Activated naive CD8-positive, alpha-beta T cell treated with anti-CD3 and anti-CD28 coated beads, Interleukin-2, amount 50 U/mL, for 24 hours (primary cell): ENCODE measurements around the gene GPHA2.
A peak's percentile ranks its signal among the peaks of the same experiment; 100 is the strongest.

Source experiments
- ATAC-seq: fragments of 150-1000 bp; cut with Tn5 transposase; one replicate; pipeline ENCODE4 v1.10.0; 2021
- DNase-seq: peaks from one replicate; pipeline ENCODE4 v3.0.0; 2021
- H3K27ac Mint-ChIP-seq: one replicate; pipeline ENCODE4 v1.8.0; 2021; ENCODE audit warnings: mild to moderate bottlenecking, mixed read lengths
- H3K27me3 Mint-ChIP-seq: one replicate; pipeline ENCODE4 v1.8.0; 2021; ENCODE audit warnings: mixed read lengths
- H3K36me3 Mint-ChIP-seq: one replicate; pipeline ENCODE4 v1.8.0; 2021; ENCODE audit warnings: low read depth, mixed read lengths
- H3K4me1 Mint-ChIP-seq: one replicate; pipeline ENCODE4 v1.8.0; 2021; ENCODE audit warnings: mixed read lengths
- H3K4me3 Mint-ChIP-seq: one replicate; pipeline ENCODE4 v1.8.0; 2021; ENCODE audit warnings: mild to moderate bottlenecking, moderate library complexity, mixed read lengths
- H3K9me3 Mint-ChIP-seq: one replicate; pipeline ENCODE4 v1.8.0; 2021; ENCODE audit warnings: mixed read lengths

The GPHA2 gene

DNA sequence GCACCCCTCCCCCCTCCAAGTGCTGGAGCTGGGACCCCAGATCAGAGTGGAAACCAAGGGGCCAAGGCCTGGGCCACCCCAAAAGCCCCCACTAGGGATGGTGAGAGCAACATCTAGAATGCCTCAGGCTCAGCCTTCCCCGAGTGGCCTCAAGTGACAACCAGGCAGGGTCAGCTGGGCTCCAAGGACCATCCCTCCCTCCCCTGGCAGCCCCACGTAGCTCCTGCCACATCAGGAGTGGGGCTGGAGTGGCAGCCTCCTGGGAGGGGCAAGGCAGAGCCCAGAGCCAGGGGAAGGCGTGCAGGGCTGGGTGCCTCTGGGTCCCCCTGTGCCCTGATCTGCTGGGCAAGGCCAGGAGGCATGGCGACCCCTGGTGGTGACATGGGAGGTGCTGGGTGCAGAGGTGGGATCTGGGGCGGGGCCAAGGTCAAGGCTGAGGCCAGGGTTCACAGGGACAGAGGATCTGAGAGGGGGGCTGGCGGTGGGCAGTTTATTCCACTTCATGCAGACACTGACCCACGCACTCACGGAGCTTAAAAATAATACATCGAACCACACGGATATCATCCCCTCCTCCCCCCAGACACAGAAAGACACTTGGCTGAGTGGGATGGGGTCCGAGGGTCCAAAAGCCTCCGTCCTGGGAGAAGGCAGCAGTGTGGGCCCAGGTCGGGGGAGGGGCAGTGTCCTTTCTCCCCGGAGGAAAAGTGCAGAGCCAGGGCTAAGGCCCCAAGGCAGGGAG is 41.5 kb downstream of the GPHA2 start:
- Mint-ChIP-seq H3K4me1 (no peaks in the 10 kb centered on the region), H3K27ac (no peak overlapping the region), H3K4me3 (no peak overlapping the region), H3K36me3 (no peaks in the 10 kb centered on the region), H3K9me3 (no peaks in the 10 kb centered on the region), H3K27me3 (no peaks in the 10 kb centered on the region)
- ATAC-seq: peak; percentile 93
- DNase-seq: peak; percentile 98

GRCh38 chr11:64893194-64894069 is 42.3 kb downstream of the GPHA2 start:
- Mint-ChIP-seq H3K27me3 (no peaks in the 10 kb centered on the region), H3K4me3 (no peak overlapping the region), H3K27ac (no peak overlapping the region), H3K36me3 (no peaks in the 10 kb centered on the region), H3K4me1 (peaks cover 2% of the 10 kb centered on the region), H3K9me3 (no peaks in the 10 kb centered on the region)
- ATAC-seq (no peak), DNase-seq (no peak)

DNA sequence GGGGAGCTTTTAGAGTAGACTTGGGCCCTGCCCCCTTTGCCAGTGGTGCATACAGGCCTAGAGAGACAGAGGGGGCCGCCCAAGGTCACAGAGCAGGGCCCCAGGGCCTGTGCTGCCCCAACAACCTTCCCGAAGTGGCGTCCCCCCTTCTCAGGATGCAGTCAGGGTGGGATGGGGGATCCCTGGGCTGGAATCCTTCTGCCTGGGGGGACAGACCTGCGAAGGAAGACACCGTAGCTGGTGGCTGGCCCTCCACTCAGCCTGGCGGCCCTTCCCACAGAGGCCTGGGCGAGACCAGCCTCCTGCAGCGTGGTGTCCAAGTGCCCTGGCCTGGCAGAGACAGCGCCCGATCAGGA is 42.9 kb downstream of the GPHA2 start:
- Mint-ChIP-seq H3K9me3 (no peaks in the 10 kb centered on the region), H3K36me3 (no peaks in the 10 kb centered on the region), H3K27me3 (no peaks in the 10 kb centered on the region), H3K4me3 (no peak overlapping the region), H3K27ac (no peak overlapping the region), H3K4me1 (peaks cover 7% of the 10 kb centered on the region)
- DNase-seq: no peak
- ATAC-seq: no peak

GRCh38 chr11:64892411-64892831 is 43.3 kb downstream of the GPHA2 start:
- no peaks in the 10 kb centered on the region for H3K36me3 Mint-ChIP-seq
- ATAC-seq: no peak
- H3K27me3 Mint-ChIP-seq: no peaks in the 10 kb centered on the region
- no peak overlapping the region for H3K4me3 Mint-ChIP-seq
- no peak for DNase-seq
- H3K9me3 Mint-ChIP-seq: no peaks in the 10 kb centered on the region
- H3K27ac Mint-ChIP-seq: peak overlapping the region; percentile 15
- H3K4me1 Mint-ChIP-seq: peaks cover 10% of the 10 kb centered on the region

GRCh38 chr11:64891880-64892279 is 43.8 kb downstream of the GPHA2 start:
- H3K27me3 Mint-ChIP-seq: no peaks in the 10 kb centered on the region
- DNase-seq (no peak), ATAC-seq (no peak)
- peaks cover 13% of the 10 kb centered on the region for H3K4me1 Mint-ChIP-seq
- H3K27ac Mint-ChIP-seq: peak overlapping the region; percentile 15
- H3K36me3 Mint-ChIP-seq: no peaks in the 10 kb centered on the region
- no peaks in the 10 kb centered on the region for H3K9me3 Mint-ChIP-seq
- H3K4me3 Mint-ChIP-seq: no peak overlapping the region

DNA sequence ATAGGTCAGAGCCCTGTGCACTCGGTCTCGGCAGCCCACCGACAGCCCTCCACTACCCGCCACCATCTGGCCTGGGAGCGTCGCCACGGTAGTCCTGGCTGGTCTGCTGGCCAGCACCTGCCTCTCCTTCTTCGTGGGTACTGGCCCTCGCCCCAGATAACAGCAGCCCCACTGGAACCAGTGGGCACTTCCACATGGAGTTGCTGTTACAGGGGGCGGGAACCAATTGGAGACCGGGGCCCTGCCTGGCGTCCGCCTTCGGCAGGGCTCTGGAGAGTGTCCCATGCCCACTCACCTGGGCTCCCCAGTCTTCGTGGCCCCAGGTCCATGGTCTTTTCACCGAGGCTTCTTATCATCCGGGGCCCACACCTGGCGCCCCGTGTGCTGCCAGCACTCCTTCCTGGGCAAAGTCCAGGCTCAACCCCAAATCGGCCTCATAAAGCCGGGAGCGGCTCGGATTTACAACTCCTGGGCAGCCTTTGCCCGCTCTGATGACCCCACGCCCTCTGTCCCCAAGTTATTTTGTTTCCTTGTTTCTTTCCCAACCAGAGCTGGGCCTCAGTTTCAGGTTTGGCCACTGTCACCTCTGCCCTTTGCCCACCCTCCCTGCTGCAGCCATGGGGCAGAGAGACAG is 44.4 kb downstream of the GPHA2 start:
- Mint-ChIP-seq H3K27ac (no peak overlapping the region), H3K9me3 (no peaks in the 10 kb centered on the region), H3K4me1 (peaks cover 13% of the 10 kb centered on the region), H3K36me3 (no peaks in the 10 kb centered on the region), H3K4me3 (no peak overlapping the region), H3K27me3 (no peaks in the 10 kb centered on the region)
- ATAC-seq: no peak
- DNase-seq: no peak

DNA sequence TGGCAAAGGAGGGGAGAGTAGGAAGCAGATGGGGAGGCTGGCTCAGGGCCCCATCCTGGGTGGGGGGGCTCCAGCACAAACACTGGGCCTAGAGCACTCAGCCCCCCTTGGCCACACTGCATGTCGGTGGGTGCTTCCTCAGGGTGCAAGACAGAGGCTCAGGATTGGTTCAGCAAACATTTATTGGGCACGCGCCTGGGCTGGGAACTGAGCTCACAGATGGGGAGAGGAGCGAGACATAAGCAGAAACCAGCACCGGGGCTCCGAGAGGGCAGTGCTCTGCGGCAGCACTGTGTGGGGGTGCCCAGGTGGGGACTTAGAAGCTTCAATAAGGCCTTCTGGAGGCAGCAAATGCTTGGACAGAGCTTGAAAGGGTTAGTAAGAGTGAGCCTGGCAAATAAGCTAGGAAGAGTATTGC is 45.2 kb downstream of the GPHA2 start:
- no peak for ATAC-seq

GRCh38 chr11:64888729-64889511 is 46.8 kb downstream of the GPHA2 start:
- no peaks in the 10 kb centered on the region for H3K36me3 Mint-ChIP-seq
- H3K27ac Mint-ChIP-seq: no peak overlapping the region
- H3K9me3 Mint-ChIP-seq: no peaks in the 10 kb centered on the region
- no peaks in the 10 kb centered on the region for H3K27me3 Mint-ChIP-seq
- peaks cover 29% of the 10 kb centered on the region for H3K4me1 Mint-ChIP-seq
- ATAC-seq: no peak
- no peak for DNase-seq
- no peak overlapping the region for H3K4me3 Mint-ChIP-seq

More for the DNA sequence above, 45.2 kb downstream of the GPHA2 start:
- H3K9me3 Mint-ChIP-seq: no peaks in the 10 kb centered on the region
- no peak for DNase-seq
- no peaks in the 10 kb centered on the region for H3K36me3 Mint-ChIP-seq
- H3K4me3 Mint-ChIP-seq: no peak overlapping the region
- peaks cover 20% of the 10 kb centered on the region for H3K4me1 Mint-ChIP-seq
- no peaks in the 10 kb centered on the region for H3K27me3 Mint-ChIP-seq
- H3K27ac Mint-ChIP-seq: no peak overlapping the region

DNA sequence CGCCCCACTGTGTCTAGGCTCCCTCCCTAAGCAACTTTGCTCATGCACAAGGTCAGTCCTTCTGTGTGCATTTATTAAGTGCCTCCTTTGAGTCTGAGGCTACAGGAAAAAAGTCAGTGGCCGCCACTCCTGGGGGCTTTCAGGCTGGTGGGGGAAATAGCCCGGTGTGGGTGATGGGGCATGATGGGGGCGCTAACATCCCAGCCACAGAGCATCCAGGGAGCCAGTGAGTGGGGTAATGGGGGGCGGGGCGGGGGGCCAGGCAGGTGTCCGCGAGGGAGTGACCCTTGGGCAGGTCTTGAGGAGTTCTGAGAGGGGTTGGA is 47.3 kb downstream of the GPHA2 start:
- H3K27ac Mint-ChIP-seq: no peak overlapping the region
- no peak for ATAC-seq

DNA sequence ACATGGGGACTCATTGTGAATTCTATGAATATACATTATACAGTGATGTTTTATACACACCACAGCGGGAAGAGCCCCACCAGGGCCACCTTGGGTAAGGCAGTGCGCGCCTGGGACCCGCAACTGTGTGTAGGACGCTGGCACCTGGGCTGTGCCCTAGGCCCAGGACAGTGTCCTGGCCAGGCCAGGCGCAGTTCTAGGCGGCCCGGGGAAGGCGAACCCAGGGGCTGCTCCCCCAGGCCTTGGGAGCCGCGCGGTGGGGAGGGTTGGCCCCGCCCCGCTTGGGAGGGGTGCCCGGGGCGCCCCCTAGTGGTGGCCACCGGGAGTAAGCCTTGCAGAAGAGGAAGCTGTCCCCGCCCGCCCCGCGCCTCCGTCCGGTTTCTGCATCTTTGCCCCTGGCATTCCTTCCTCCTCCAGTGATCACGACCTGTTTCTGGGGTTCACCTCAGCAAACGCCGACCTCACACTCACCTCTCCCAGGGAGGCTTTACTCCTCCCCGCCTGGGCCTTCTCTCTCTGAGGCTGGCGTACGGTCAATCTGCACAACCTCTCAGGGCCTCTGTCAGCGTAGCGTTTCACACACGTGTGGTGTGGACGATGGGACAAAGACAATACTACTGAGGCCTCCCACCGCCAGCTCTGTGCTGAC is 47.8 kb downstream of the GPHA2 start:
- ATAC-seq (peak; percentile 71), DNase-seq (peak; percentile 90)
- Mint-ChIP-seq H3K36me3 (no peaks in the 10 kb centered on the region), H3K4me3 (peak overlapping the region; percentile 64), H3K4me1 (peaks cover 31% of the 10 kb centered on the region), H3K27me3 (no peaks in the 10 kb centered on the region), H3K9me3 (no peaks in the 10 kb centered on the region), H3K27ac (no peak overlapping the region)

More for the DNA sequence above, 47.3 kb downstream of the GPHA2 start:
- Mint-ChIP-seq H3K4me3 (peak overlapping the region; percentile 64), H3K27me3 (no peaks in the 10 kb centered on the region), H3K4me1 (peaks cover 29% of the 10 kb centered on the region), H3K9me3 (no peaks in the 10 kb centered on the region), H3K36me3 (no peaks in the 10 kb centered on the region)
- DNase-seq: no peak

DNA sequence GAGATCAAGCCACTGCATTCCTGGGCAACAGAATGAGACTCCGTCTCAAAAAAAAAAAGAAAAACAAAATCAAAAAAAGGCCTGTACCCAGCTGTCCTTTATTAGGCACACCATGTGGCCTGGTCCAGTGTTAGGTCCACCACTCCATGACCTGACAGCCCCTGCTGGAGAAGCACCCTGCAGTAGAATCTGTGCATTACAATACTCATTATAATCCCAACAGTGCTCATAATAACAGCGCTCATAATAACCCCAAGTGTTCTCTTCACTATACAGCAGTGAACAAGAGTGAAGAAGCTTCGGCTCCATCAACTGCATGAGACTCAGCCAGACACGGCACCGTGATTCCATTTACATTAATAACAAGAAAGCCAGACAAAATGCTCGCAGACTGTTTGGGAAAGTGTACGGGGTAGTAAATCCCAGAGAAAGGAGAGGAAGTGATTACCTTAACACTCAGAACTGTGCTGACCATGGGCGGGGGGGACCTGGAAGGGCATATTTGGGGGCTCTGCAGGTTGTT is 48.4 kb downstream of the GPHA2 start:
- peaks cover 33% of the 10 kb centered on the region for H3K4me1 Mint-ChIP-seq
- ATAC-seq: no peak

DNA sequence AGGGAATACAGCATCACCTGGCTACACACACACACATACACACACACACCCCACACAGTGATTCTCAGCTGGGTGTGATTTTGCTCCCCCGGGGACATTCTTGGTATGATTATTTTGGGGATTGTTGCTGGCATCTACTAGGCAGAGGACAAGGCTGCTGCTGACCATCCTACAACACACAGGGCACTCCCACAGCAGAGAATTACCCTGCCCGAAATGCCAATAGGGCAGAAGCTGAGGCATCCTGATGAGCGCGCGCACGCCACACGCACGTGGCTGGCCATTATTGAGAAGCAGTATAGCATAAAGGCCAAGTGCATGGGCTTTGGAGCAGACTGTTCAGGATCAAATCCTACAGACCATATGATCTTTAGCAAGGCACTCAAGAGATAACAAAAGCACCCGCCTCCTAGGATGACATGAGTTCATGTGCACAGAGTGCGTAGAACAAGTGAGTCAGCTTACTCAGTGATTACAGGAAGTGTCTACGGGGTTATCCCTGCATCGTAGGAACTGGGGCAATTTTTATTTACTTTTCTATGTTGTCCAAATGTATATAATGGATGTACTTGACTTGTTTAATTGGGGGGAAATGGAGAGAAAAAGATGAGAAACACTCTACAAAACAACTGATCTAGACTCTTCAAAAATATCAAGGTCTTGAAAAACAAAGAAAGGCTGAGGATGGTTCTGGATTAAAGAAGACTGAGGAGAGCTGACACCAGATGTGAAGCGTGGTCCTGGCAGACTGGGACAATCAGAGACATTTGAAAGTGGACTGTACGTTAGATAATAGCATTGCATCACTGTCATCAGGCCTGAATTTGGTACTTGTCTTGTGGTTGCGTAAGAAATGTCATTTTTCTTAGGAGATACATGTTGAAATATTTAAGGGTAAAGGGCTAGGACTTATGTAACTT is 50.1 kb downstream of the GPHA2 start:
- no peaks in the 10 kb centered on the region for H3K36me3 Mint-ChIP-seq
- peaks cover 46% of the 10 kb centered on the region for H3K4me1 Mint-ChIP-seq
- H3K27ac Mint-ChIP-seq: peak overlapping the region; percentile 78
- H3K4me3 Mint-ChIP-seq: peak overlapping the region; percentile 37
- DNase-seq: peak; percentile 25
- peak; percentile 88 for ATAC-seq
- H3K9me3 Mint-ChIP-seq: no peaks in the 10 kb centered on the region
- no peaks in the 10 kb centered on the region for H3K27me3 Mint-ChIP-seq

More for the DNA sequence above, 48.4 kb downstream of the GPHA2 start:
- Mint-ChIP-seq H3K4me3 (no peak overlapping the region), H3K9me3 (no peaks in the 10 kb centered on the region), H3K36me3 (no peaks in the 10 kb centered on the region), H3K27me3 (no peaks in the 10 kb centered on the region), H3K27ac (peak overlapping the region; percentile 78)
- no peak for DNase-seq
